GM18499 (cell line): ENCODE results near the gene MARCHF3.
"Not testable (repeated sequence)": the region's sequence is repeated elsewhere in the genome, so short reads cannot be mapped to it uniquely, and the experiment has no call there.

Source experiments
- ATAC-seq: cut with Tn5 transposase; IDR thresholded peaks from one replicate; pipeline ENCODE4 v1.9.1; 2021; ENCODE audit warnings: moderate number of reproducible peaks; ENCODE audit not compliant: insufficient read depth, unreplicated experiment

The MARCHF3 gene

GRCh38 chr5:127053049-127053448 lies 22.7 kb upstream of the MARCHF3 start:
- ATAC-seq, result no peak

GRCh38 chr5:127051591-127051990 lies 21.2 kb upstream of the MARCHF3 start:
- ATAC-seq, result no peak

- ATAC-seq, result no peak
Observed at GRCh38 chr5:127046343-127047072, 16.1 kb upstream of the MARCHF3 start.

GRCh38 chr5:127042593-127042992 lies 12.2 kb upstream of the MARCHF3 start:
- no peak for ATAC-seq

- ATAC-seq, result no peak
Observed at GRCh38 chr5:127041571-127041970, 11.2 kb upstream of the MARCHF3 start.

- ATAC-seq, result no peak
Observed at GRCh38 chr5:127040796-127041520, 10.6 kb upstream of the MARCHF3 start.

- no peak for ATAC-seq
Observed at GRCh38 chr5:127038550-127038949, 8.2 kb upstream of the MARCHF3 start.

GRCh38 chr5:127031863-127032232 lies 1.5 kb upstream of the MARCHF3 start:
- ATAC-seq, result no peak

GRCh38 chr5:127031147-127031862 lies 947 bp upstream of the MARCHF3 start:
- no peak for ATAC-seq

GRCh38 chr5:127029581-127030258 lies 638 bp downstream of the MARCHF3 start:
- no peak for ATAC-seq

- no peak for ATAC-seq
Observed at GRCh38 chr5:127028822-127029457, 1.4 kb downstream of the MARCHF3 start.

GRCh38 chr5:127027539-127027938 lies 2.8 kb downstream of the MARCHF3 start:
- no peak for ATAC-seq

GRCh38 chr5:127026166-127026565 lies 4.2 kb downstream of the MARCHF3 start:
- ATAC-seq, result no peak

- ATAC-seq, result no peak
Observed at GRCh38 chr5:127025467-127025866, 4.9 kb downstream of the MARCHF3 start.

- no peak for ATAC-seq
Observed at GRCh38 chr5:127024821-127025220, 5.5 kb downstream of the MARCHF3 start.

- not testable (repeated sequence) for ATAC-seq
Observed at GRCh38 chr5:127023552-127024191, 6.7 kb downstream of the MARCHF3 start.

- ATAC-seq, result no peak
Observed at GRCh38 chr5:127022846-127023245, 7.5 kb downstream of the MARCHF3 start.

GRCh38 chr5:127019928-127020327 lies 10.4 kb downstream of the MARCHF3 start:
- ATAC-seq, result no peak

- ATAC-seq, result not testable (repeated sequence)
Observed at GRCh38 chr5:127016722-127017121, 13.6 kb downstream of the MARCHF3 start.

GRCh38 chr5:127015716-127016115 lies 14.6 kb downstream of the MARCHF3 start:
- no peak for ATAC-seq
